Endothelial cell of umbilical vein (primary cell): ENCODE data around the gene CARD9.

Experiments used
- CTCF ChIP-seq, 2 donors: IDR thresholded peaks; 1 replicate in 1 of 2; 2 replicates in 1 of 2; pipeline ENCODE4 v1.5.1; 2011; ENCODE audit warnings: low read length in 2 of 2, mild to moderate bottlenecking in 2 of 2, moderate library complexity in 2 of 2, control low read depth in 1 of 2, inconsistent platforms in 1 of 2, low read depth in 1 of 2; ENCODE audit not compliant: insufficient read depth in 1 of 2; ENCODE audit errors: extremely low read depth in 1 of 2
- POLR2A ChIP-seq: IDR thresholded peaks from 2 replicates; pipeline ENCODE4 v1.6.1; 2012; ENCODE audit warnings: low read depth, mild to moderate bottlenecking, control low read depth, low read length
- POLR2AphosphoS5 ChIP-seq: IDR thresholded peaks from 2 replicates; pipeline ENCODE4 v1.6.1; 2012; ENCODE audit warnings: low read depth, mild to moderate bottlenecking, control low read depth, low read length, moderate library complexity; ENCODE audit not compliant: insufficient read depth

GRCh38 chr9:136326061-136326760 is 47.3 kb downstream of the CARD9 start:
- TF ChIP-seq POLR2A (no peak), CTCF (IDR thresholded peaks at IDR 0.05; ENCODE audit: extremely low read depth in 1 of 2, insufficient read depth in 1 of 2, low read depth in 1 of 2, low read length in 2 of 2) (no peak), POLR2AphosphoS5 (no peak)
